ENCODE results near the gene EPHB2.
"Not testable (repeated sequence)": the region's sequence is repeated elsewhere in the genome, so short reads cannot be mapped to it uniquely, and the experiment has no call there.

The EPHB2 gene

GRCh38 chr1:22920734-22921451 lies 210.3 kb downstream of the EPHB2 start:
- DNase-seq: no peak

- DNase-seq: no peak
Observed at GRCh38 chr1:22921452-22922126, 210.9 kb downstream of the EPHB2 start.

GRCh38 chr1:22922640-22923039 lies 212.0 kb downstream of the EPHB2 start:
- DNase-seq: no peak

- no peak for DNase-seq
Observed at GRCh38 chr1:22925111-22925510, 214.5 kb downstream of the EPHB2 start.

GRCh38 chr1:22930240-22930912 lies 219.7 kb downstream of the EPHB2 start:
- DNase-seq: peak; percentile 11 to 17

DNA sequence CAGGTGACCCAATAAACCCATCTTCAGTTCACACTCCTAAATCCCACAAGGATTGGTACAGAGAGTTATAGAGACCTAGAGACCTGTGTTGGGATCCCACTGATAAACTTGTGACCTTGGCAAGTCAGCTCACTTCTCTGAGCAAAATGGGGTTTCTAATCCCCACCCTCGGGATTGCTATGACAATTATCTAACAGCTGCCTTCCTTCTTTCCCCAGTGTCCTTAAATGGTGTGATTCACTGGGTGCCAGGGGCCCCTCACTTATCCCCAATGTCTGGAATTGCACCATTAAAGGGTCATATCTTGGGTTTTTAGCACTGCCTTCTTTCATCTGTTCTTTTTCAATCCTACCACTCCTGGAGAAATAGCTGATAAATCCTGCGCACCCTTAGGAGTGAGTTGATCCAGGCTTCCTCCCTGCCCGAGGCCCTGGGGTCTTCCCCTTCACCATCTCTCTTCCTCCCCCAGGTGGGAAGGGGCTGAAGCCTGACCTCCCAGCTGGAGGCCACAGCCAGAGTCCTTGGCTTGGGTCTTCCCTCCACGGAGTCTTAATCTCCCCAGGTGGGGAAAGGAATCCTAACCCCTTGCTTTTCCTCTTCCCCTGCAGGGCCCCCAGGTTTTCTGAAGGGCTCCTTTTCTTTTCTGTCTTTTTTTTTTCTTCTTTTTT lies 222.3 kb downstream of the EPHB2 start:
- DNase-seq: no peak

DNA sequence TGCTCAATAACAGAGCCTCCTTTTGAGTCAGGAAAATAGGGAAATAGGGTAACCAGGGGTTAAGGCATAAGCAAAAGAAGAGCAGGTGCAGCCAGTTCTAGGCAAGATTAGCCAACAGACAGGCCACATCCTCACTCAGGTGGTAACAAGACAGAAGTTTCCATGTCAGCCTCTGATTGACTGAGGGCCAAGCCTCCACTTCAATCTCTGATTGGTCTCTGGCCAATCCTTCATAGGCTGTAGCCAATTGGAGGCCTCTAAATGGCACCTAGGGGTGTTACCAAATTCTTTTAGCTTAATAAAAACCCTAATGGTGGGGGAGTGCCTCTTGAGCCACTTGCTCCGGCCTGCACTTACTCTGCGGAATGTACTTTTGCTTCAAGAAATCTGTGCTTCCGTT lies 224.8 kb downstream of the EPHB2 start:
- no peak for DNase-seq

- DNase-seq: no peak
Observed at GRCh38 chr1:22936681-22937080, 226.0 kb downstream of the EPHB2 start.

DNA sequence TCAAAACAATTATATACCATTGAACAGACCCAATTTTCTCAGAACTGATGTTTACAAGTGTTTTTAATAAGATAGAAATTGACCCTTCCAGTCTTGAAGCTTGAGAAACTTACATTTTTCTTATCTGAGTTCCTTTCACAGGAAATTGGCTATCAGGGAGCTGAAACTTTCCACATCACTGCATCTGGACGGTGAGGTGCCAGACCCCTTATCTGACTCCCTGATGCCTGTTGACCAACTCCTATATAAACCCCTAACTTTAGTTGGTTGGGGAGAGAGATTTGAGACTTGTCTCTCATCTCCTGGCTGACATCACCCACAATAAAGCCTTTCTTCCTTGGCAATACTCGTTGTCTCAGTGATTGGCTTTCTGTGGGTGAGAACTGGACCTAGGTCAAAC lies 230.6 kb downstream of the EPHB2 start:
- no peak for DNase-seq

- no peak for DNase-seq
Observed at GRCh38 chr1:22944346-22945055, 233.9 kb downstream of the EPHB2 start.

DNA sequence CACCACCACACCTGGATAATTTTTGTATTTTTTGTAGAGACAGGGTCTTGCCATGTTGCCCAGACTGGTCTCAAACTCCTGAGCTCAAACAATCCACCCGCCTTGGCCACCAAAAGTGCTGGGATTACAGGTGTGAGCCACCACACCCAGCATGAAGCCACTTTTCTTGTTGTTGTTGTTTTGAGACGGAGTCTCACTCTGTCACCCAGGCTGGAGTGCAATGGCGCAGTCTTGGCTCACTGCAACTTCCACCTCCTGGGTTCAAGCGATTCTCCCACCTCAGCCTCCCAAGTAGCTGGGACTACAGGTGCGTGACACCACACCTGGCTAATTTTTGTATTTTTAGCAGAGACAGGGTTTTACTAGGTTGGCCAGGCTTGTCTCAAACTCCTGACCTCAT lies 234.5 kb downstream of the EPHB2 start:
- DNase-seq: not testable (repeated sequence)

DNA sequence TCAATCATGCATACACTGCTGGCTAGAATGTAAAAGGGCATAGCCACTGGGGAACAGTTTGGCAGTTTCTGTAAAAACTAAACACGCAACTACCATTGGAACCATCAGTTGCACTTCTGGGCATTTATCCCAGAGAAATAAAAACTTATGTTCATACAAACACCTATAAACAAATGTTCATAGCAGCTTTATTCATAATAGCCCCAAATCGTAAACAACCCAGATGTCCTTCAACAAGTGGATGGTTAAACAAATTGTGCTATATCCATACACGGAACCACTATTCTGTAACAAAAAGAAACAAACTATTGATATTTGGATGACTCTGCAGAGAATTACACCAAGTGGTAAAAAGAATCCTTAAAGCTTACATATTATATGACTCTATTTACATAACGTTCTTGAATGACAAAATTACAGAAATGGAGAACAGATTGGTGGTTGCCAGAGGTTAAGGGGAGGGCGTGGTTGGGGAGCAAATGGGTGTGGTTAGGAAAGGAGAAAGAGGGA lies 239.2 kb downstream of the EPHB2 start:
- DNase-seq: no peak

DNA sequence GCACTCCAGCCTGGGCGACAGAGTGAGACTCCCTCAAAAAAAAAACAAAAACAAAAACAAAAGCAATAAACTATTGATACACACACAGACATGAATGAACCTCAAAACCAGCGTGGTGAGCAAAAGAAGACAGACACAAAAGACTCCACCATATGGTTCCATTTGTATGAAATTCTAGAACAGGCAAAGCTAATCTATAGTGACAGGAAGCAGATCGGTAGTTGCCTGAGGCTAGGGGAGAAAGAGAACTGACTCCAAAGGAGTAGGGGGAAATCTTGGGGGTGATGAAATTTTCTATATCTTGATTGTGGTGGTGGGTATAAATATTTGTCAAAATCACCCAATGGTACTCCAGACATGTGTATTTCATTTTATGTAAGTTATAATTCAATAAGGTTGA lies 241.2 kb downstream of the EPHB2 start:
- no peak for DNase-seq

GRCh38 chr1:22952694-22953056 lies 242.0 kb downstream of the EPHB2 start:
- no peak for DNase-seq

DNA sequence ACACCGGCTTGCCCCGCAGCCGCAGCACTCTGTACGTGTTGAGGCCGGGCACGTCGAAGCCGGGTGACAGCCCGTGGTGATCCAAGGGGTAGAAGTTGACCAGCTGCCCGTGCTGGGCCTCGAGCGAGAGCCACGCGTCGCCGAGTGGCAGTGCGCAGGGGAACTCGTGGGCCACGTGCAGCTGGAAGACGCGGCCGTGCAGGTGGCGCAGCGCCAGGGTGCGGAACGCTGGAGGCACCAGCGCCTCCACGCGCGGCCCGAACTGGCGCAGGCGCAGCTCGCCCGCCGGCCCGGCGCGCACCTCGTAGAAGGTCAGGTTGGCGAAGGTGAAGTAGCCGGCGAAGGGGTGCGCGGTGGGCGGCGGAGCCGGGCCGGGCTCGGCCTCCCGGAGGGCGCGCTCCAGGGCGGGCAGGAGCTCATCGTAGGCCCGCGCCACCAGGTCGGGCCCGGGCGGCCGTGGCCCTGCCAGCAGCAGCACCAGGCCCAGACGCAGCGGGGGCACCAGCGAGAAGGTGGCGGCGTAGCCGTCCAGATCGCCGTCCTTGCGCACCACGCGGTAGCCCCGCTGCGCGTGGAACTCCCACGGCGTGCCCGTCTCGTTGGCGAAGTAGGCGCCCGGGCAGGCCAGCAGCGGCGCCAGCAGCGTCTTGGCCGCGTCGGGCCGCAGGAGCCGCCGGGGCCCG lies 242.6 kb downstream of the EPHB2 start:
- no peak for DNase-seq

DNA sequence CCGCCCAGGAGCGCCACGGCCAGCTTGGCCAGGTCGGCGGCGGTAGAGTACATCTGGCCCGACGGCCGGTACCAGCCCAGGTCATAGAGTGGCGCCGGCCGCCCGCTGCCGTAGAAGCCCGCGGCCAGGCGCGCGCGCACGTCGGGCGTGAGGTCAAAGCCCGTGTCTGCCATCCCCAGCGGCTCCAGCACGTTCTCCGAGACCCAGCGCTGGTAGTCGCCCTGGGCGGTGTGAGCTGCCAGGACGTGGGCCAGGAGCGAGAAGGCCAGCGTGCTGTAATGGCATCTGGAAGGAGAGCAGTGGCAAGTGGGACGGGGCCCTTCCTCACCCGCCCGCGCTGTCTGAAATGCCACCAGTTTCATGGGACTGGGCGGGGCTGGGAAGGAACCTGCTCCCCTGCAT lies 243.1 kb downstream of the EPHB2 start:
- DNase-seq: no peak

GRCh38 chr1:22955146-22955545 lies 244.5 kb downstream of the EPHB2 start:
- DNase-seq: no peak

DNA sequence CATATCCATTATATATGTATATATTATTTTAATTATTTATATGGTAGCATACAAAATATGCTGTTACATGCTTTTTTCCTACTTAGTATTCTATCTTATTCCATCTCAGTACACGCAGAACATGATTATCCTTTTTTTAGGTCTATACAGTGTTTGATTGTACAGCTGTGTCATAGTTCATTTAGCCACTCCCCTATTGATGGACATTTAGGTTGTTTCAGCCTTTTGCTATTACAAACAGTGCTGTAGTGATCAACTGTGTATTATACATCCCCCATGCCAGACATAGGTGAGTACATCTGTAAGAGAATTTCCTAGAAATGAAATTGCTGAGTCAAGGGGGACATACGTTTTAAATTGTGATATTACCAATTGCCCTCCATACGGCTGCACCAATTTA lies 246.4 kb downstream of the EPHB2 start:
- DNase-seq: no peak

- no peak for DNase-seq
Observed at GRCh38 chr1:22958556-22958955, 247.9 kb downstream of the EPHB2 start.

- no peak for DNase-seq
Observed at GRCh38 chr1:22959545-22960360, 249.1 kb downstream of the EPHB2 start.

- DNase-seq: no peak
Observed at GRCh38 chr1:22962558-22962957, 251.9 kb downstream of the EPHB2 start.

Measured in CD4-positive, alpha-beta T cell treated with Interleukin-4 for 1 hour (primary cell).